HCT116 (cell line): ENCODE measurements around the gene GPR146.

Experiments used
- EZH2 ChIP-seq: fragments of 200-600 bp; sonication (generic); IDR thresholded peaks from 2 replicates; pipeline ENCODE4 v1.6.1; 2017; ENCODE audit warnings: antibody characterized with exemption, mixed run types
- POLR2A ChIP-seq: IDR thresholded peaks from 2 replicates; pipeline ENCODE4 v1.7.0; 2011; ENCODE audit warnings: borderline replicate concordance; ENCODE audit not compliant: insufficient read depth, insufficient read length; ENCODE audit errors: extremely low read depth
- POLR2AphosphoS5 ChIP-seq: IDR thresholded peaks from 2 replicates; pipeline ENCODE4 v1.6.1; 2011; ENCODE audit warnings: mild to moderate bottlenecking, low read depth, low read length, moderate library complexity
- TF ChIP-seq, protein P1 (sequence below), 3 experiments: fragments of 200-600 bp in 1 of 3; sonication (generic) in 1 of 3; IDR thresholded peaks in 2 of 3; conservative IDR thresholded peaks in 1 of 3; 2 replicates each; pipeline ENCODE4 v1.5.1; 2012 to 2017; ENCODE audit warnings: low read depth in 2 of 3, low read length in 2 of 3, antibody characterized with exemption in 1 of 3, borderline replicate concordance in 1 of 3, control low read depth in 1 of 3, mild to moderate bottlenecking in 1 of 3, mixed read lengths in 1 of 3, mixed run types in 1 of 3, moderate library complexity in 1 of 3; ENCODE audit not compliant: insufficient read depth in 1 of 3

GRCh38 chr7:1070544-1071011 lies 26.2 kb downstream of the GPR146 start:
- TF ChIP-seq, protein P1, sequence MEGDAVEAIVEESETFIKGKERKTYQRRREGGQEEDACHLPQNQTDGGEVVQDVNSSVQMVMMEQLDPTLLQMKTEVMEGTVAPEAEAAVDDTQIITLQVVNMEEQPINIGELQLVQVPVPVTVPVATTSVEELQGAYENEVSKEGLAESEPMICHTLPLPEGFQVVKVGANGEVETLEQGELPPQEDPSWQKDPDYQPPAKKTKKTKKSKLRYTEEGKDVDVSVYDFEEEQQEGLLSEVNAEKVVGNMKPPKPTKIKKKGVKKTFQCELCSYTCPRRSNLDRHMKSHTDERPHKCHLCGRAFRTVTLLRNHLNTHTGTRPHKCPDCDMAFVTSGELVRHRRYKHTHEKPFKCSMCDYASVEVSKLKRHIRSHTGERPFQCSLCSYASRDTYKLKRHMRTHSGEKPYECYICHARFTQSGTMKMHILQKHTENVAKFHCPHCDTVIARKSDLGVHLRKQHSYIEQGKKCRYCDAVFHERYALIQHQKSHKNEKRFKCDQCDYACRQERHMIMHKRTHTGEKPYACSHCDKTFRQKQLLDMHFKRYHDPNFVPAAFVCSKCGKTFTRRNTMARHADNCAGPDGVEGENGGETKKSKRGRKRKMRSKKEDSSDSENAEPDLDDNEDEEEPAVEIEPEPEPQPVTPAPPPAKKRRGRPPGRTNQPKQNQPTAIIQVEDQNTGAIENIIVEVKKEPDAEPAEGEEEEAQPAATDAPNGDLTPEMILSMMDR (IDR thresholded peaks at IDR 0.05 in 2 of 3, conservative IDR thresholded peaks at IDR 0.05 in 1 of 3; ENCODE audit: borderline replicate concordance in 1 of 3, insufficient read depth in 1 of 3, low read depth in 2 of 3, low read length in 2 of 3), result no peak
- TF ChIP-seq POLR2AphosphoS5, result no peak
- no peak for TF ChIP-seq EZH2
- TF ChIP-seq POLR2A, result no peak
